T-helper 1 cell (primary cell): ENCODE data around the gene ANO5.

Experiments used
- DNase-seq, 5 donors: peaks; one replicate each; pipeline ENCODE4 v3.0.0-alpha.2; 2012 to 2020
- total RNA-seq, 4 donors: gene quantifications; one replicate each; lab custom pipeline; 2026; lab: John Stamatoyannopoulos, UW

ANO5 gene, protein sequence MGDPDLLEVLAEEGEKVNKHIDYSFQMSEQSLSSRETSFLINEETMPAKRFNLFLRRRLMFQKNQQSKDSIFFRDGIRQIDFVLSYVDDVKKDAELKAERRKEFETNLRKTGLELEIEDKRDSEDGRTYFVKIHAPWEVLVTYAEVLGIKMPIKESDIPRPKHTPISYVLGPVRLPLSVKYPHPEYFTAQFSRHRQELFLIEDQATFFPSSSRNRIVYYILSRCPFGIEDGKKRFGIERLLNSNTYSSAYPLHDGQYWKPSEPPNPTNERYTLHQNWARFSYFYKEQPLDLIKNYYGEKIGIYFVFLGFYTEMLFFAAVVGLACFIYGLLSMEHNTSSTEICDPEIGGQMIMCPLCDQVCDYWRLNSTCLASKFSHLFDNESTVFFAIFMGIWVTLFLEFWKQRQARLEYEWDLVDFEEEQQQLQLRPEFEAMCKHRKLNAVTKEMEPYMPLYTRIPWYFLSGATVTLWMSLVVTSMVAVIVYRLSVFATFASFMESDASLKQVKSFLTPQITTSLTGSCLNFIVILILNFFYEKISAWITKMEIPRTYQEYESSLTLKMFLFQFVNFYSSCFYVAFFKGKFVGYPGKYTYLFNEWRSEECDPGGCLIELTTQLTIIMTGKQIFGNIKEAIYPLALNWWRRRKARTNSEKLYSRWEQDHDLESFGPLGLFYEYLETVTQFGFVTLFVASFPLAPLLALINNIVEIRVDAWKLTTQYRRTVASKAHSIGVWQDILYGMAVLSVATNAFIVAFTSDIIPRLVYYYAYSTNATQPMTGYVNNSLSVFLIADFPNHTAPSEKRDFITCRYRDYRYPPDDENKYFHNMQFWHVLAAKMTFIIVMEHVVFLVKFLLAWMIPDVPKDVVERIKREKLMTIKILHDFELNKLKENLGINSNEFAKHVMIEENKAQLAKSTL
- 0 to 0.54 (median 0.15) reads per million in 4 donors for total RNA-seq

DNA sequence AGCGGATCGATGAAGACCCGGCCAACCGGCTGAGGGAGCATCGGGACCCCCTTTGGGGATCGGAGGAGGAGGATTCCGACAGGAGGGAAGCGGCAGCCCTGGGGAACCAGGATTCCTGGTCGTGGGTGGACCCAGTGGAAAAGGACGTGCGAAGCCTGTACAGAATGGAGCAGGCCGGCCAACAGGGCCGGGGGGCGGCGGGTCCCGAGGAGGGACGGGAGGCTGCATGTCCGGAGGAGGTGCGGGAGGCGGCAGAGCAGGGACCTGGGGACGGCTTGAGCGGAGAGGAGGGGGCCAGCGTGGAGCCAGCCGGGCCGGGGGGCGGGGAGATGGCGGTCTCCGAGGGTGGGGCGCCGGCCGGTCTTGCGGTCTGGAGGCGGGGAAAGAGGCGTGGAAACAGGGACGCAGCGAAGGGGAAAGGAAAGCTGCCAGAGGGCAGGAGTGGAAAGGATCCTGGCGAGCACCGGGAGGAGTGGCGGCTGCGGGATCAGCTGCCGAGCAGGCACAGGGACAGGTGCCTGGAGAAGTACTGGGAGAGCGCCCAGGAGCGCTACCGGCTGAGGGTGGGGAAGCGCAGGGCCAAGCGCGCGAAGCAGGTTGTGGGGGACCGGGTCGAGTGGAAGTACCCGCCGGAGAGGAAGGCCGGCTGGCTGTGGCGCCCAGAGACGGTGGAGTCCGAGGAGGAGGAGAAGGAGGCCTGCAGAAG is at the start of gene ANO5:
Gene ANO5 (plus strand): TSS at position 444 of the 706 bp plus-strand sequence. CDS start 408 bp downstream, outside the sequence.
- DNase-seq = peak in 1 of 5 donors; percentile 10

DNA sequence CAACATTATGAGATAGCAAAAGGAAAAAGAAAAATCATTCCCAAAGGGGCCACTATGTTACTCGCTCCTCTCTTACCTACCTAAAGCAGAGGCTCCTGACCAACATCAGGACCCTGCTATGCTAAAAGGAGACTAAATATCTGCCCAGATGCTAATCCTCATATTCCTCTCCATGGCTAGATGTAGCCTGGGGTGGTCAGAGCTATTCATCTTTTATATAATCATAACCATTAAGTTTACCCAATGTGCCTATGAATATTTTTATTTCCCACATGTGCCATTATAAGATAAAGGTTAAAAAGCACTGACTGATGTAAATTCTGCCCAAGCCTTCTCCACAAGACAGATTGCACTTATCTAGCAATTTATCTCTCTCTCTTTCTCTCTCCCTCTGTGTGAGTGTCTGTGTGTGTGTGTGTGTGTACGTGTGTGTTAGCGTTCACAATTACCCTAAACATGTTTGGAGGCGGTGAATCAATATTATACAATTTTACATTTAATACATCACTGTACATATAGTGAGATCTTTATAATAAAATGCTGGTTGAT is 41.2 kb upstream of the ANO5 start:
- DNase-seq = no peak

GRCh38 chr11:22157531-22157930 is 35.4 kb upstream of the ANO5 start:
- DNase-seq = no peak

DNA sequence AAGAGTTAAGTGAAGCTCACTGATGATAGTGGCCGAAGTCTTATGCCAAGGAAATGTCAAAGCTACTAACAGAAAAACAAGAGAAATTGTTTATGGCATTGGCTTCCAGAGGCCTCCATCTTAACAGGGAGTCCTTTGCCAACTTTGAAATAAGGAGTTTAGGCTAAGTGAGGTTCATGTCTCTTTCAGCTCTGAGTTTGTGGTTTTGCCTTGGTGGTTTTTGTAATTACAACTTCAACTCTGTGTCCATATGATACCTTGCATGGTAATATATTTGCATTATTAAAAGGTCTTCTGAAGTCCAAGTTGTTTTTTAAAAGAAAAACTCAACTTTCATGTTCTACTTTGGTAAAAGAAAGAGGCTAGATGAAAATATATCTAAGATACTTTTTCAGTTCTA is 31.4 kb upstream of the ANO5 start:
- DNase-seq = no peak

DNA sequence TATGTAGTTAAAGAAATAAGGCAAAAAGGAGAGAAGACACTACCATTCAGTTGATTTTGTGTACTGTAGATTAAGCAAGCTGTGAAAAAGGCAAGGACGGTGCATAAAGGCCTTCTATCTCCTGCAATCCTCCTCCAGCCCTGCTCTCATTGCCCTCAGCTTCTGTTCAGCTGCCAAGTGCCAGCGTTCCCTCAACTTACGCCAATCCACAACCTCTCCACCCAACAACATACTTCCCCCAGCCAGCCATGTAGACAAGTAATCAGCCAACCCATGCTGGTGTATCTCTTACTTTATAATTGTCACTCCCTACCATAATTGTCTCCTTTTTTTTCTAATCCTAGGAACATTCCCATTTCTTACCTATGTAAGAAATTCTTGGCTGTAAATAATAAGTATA is 30.1 kb upstream of the ANO5 start:
- no peak for DNase-seq

DNA sequence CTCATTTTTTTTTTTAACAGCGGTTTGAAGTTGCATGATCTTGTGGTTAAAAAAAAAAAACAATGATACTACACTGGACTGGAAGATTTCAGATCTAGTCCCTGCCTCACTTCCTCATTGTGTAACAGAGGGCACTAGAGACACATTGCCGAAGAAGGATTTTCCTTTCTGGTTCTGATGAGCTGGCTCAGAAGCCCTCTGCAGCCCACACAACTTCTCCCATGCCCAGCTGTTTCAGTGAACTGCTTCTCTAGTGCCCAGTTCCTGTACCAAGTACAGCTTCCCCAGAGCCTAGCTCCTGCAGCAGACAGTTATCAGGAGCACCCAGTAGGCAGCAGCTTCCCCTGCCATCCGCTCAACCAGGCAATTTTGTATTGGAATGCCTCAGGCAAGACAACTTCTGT is 29.5 kb upstream of the ANO5 start:
- DNase-seq = no peak

- DNase-seq = no peak
Measured at GRCh38 chr11:22165087-22165486, 27.8 kb upstream of the ANO5 start.

GRCh38 chr11:22165759-22166513 is 26.9 kb upstream of the ANO5 start:
- DNase-seq = no peak

DNA sequence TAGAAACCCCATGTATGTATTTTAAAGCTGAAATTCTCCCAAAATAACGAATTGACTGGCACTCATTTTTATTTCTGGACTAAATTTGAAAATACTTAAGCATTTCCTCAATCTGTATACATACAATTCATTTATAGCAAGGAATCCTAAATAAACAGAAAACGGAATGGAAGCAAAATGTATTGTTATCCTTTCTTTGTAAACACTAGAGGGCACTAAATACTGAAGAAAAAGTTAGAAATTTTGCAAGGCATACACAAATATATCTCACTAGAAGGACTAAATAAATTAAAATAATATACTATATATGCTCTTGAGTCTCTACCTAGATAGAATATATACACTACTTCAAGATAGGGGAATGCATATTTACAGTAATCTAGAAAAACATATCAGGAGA is 23.1 kb upstream of the ANO5 start:
- no peak for DNase-seq

DNA sequence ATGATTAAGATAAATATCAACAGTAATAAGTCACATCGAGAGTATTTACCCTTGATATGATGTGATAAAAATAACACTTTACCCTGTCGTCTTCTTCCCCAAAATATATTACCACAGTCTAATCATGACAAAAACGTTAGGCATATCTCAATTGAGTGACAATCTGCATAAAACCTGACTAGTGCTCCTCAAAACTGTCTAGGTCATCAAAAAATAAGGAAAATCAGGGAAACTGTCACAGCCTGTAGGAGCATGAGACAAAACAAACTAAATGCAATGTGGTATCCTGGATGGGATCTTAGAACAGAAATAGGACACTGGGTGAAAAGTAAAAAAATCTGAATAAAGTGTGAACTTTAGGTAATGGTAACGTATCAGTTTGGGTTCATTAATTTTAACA is 19.4 kb upstream of the ANO5 start:
- no peak for DNase-seq

DNA sequence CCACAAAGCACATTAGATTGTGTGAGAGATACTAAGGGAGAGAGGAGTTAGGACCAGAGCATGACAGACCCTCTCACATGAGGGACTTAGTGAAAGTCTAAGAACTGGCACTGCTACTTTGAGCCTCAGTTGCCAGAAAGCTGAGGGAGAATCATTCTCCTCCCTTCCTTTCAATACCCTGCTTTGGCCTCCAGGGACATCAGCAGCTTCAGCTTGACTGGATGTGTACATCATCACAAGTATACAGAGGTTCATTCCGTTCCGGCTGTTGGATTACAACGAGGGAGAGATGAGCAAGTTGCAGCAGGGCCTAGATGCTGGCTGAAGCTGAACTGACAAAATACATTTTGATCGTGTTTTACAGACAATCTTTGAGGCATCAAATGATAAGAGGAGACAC is 15.7 kb upstream of the ANO5 start:
- no peak for DNase-seq

DNA sequence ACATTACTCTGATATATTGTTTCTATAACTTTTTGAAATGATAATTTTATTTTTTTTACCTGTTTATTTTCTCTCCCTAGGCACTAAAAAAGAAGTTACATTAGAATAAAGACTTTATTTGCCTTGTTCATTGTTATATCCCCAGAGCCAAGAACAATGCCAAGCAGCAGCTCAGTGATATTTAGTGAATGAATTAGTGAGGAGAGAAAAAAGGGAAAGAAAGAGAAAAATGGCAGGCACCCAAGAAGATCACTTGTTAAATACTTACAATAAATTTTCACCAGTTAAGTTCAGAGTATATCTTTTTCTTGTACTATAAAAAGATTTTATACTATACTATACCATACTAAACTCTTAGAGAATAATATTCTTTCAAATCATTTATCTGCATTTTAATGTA is 13.3 kb upstream of the ANO5 start:
- DNase-seq = no peak

GRCh38 chr11:22180131-22180530 is 12.8 kb upstream of the ANO5 start:
- no peak for DNase-seq

- DNase-seq = no peak
Measured at GRCh38 chr11:22189660-22190059, 3.2 kb upstream of the ANO5 start.

GRCh38 chr11:22190827-22191463 is 1.9 kb upstream of the ANO5 start:
- no peak for DNase-seq

DNA sequence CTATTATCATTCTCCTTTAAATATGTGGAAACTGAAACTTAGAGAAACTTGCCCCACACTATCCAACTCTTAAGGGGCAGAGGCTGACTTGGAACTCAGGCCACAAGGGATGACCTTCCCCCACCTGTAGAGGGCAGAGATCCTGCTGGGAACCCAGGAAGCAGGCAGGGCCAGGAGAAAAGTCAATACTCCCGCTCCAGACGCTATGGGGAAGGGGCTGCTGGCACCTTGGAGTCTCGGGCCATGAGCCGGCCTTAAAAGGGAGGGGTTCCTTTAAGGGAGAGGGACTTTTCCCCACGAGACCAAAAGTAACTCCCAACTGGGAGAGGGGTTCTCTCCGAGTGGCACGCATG is 620 bp upstream of the ANO5 start:
- no peak for DNase-seq

DNA sequence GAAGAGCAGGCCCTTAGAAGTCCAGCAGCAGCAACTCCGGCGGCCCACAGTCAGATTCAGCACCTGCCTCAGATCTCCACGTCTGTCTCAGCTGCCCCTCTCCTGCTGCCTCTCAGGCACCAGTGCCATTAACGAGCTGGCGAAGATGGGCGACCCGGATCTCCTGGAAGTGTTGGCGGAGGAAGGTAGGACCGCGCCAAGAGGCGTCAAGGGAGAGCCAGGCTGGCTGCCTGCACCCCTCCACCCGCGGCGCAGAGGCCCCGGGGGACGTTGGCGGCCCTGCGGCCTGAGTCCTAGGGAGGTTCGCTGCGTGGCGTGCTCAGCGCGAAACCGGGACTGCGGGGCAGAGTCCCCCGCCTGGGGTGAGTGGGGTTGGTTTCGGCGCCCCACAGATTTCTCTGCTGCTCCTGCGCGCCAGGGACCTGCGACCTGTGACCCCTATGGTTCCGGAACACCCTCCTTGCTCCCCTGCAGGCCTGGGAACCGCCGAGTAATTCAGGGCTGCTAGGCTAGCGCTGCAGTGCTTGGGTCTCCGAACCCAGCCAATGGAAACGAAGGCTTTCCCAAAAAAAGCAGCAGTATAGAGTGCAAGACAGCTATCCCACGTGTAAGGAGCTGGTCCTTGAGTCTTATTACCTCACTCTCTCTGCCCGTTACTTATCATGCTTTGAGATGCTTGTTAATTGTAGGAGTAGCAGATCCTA is 615 bp downstream of the ANO5 start:
- peak in 1 of 5 donors; percentile 11 for DNase-seq

DNA sequence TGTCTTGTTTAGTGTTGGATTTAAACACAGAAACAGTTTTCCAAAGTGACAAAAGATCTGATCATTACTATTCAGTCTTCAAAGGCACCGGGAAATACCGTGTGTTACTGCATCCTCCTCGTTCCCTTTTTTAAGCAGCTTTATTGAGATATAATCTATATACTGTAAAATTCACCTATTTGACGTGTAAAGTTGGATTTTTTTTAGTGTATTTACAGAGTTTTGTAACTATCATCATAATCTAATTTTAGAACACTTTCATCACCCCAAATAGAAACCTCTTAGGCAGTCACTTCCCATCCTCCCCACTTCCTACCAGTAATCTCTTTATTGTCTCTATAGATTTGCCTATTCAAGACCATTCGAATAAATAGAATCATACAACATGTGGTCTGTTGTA is 1.4 kb downstream of the ANO5 start:
- DNase-seq = no peak

GRCh38 chr11:22194907-22195306 is 2.0 kb downstream of the ANO5 start:
- no peak for DNase-seq

DNA sequence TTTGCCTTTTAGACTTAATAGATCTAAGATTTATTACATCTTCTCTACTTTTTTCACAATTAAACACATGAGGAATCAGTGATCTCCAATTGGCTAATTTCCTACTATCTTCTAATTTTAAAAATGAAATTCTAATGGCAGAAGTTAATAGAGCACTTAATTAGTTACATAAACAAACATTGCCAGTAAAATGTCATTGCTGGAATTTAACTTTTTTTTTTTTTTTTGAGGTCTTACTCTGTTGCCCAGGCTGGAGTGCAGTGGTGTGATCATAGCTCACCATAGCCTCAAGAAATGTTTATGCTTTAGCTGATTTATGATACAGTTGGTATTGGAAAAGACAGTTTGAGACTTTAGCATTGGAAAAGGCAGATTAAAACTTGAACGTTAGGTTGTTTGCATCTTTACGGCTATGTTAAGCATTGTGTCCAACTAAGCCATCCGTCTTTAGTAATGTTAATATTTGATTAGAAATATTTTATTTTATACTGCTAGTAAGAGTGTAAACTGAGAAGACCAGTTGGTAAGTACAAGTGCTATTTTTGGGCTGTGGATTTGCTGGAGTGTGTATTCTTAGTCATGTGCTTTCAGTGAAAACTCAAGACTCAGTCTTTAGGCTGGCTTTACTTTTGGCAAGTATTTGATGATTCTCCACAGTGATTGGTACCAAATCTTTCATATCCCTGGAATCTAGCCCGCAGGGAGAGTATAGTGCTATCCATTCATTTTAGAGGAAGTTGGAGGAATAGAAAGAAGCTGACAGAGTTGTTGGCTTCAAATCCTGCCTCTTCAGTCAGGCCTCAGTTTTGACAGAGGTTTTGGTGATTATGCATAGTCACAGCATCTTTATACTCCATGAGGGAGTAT is 4.5 kb downstream of the ANO5 start:
- DNase-seq = no peak
